ENCODE results near the gene KLHL22.

KLHL22 gene

DNA sequence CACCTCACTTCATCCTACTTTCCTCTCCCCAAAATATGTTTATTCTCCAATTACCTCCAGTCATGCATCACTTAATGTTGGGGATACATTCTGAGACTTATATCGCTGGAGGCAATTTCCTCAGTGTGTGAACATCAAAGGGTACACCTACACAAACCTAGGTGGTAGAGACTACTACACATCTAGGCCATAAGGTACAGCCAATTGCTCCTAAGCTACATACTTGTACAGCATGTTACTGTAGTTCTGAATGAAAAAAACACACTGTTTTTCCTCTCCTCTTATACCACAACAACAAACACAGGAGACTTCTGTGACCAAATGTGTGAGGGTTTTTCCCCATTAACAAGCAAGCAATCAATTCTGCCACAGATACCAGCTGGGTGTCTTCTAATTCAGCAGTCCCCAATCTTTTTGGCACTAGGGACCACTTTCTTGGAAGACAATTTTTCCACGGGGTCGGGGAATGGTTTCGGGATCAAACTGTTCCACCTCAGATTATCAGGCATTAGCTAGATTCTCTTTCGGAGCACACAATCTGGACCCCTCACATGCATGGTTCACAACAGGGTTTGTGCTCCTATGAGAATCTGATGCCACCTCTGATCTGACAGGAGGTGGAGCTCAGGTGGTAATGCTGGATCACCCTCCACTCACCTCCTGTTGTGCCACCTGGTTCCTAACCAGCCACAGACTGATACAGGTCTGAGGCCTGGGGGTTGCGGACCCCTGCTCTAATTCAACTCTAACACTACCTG, 5.2 kb downstream of the KLHL22 start:
- no peaks in the 10 kb centered on the region for H3K79me2 ChIP-seq (ENCODE audit: insufficient read depth, low read depth)
- H3K36me3 ChIP-seq (ENCODE audit: insufficient read depth), result no peaks in the 10 kb centered on the region
- no peak overlapping the region for H3K9ac ChIP-seq
- H4K20me1 ChIP-seq (ENCODE audit: insufficient read depth), result no peaks in the 10 kb centered on the region
- no peak overlapping the region for H3K4me3 ChIP-seq (IDR thresholded peaks at IDR 0.05; ENCODE audit: insufficient read depth, low read depth, low read length)
- no peaks in the 10 kb centered on the region for H3K27me3 ChIP-seq (ENCODE audit: insufficient read depth, low read depth)
- no peak for TF ChIP-seq CTCF (conservative IDR thresholded peaks at IDR 0.05; ENCODE audit: low read depth, low read length)
- no peak overlapping the region for H2AFZ ChIP-seq (ENCODE audit: low read depth)
- H3K4me2 ChIP-seq, result no peak overlapping the region
- peaks cover 3% of the 10 kb centered on the region for H3K4me1 ChIP-seq (ENCODE audit: low read depth, poor library complexity, severe bottlenecking)
- no peak overlapping the region for H3K27ac ChIP-seq

DNA sequence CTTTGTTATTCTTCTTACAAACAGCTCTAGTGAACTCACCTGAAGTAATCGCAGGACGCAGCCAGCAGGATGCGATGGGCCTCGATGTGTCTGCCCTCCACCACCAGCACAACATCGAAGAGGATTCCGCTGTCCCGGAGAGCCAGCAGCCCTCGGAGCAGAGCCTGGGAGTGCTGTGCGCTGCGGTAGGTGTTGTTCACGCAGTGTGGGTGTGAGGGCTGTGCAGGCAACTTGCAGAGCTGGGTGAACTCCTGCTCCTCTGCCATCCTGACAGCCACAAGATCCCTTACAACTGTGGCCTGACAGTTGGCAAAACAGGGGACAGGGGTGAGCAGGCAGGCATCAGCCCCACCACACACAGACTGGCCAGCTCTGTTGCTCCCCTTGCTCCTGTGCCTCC, 6.6 kb downstream of the KLHL22 start:
- TF ChIP-seq CTCF (conservative IDR thresholded peaks at IDR 0.05; ENCODE audit: low read depth, low read length), result no peak
- Histone ChIP-seq H3K4me1 (ENCODE audit: low read depth, poor library complexity, severe bottlenecking) (no peaks in the 10 kb centered on the region), H3K4me2 (no peak overlapping the region), H3K79me2 (ENCODE audit: insufficient read depth, low read depth) (no peaks in the 10 kb centered on the region), H3K27ac (no peak overlapping the region), H3K9ac (no peak overlapping the region), H4K20me1 (ENCODE audit: insufficient read depth) (no peaks in the 10 kb centered on the region), H3K36me3 (ENCODE audit: insufficient read depth) (no peaks in the 10 kb centered on the region), H2AFZ (ENCODE audit: low read depth) (no peak overlapping the region), H3K27me3 (ENCODE audit: insufficient read depth, low read depth) (no peaks in the 10 kb centered on the region), H3K4me3 (IDR thresholded peaks at IDR 0.05; ENCODE audit: insufficient read depth, low read depth, low read length) (no peak overlapping the region)

DNA sequence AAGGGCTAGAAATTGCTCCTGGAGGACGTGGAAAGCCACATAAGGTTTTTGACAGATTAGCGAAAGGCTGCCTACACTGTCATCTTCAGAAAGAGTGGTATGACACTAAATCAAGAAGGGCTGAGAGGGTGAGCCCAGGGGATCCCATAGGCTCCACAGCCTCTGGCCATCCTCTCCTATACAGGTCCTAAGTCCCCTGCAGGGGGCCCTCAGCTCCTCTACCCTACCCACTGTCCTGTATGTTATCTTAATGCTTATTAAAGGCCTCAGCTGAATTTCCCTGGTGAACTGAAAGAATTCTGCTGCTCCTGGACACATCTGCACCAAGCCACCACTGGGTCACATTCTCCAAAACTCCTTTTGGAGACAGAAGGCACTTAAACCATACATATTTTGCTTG, 7.9 kb downstream of the KLHL22 start:
- Histone ChIP-seq H3K4me2 (no peak overlapping the region), H3K9ac (no peak overlapping the region), H3K27me3 (ENCODE audit: insufficient read depth, low read depth) (no peaks in the 10 kb centered on the region), H3K4me3 (IDR thresholded peaks at IDR 0.05; ENCODE audit: insufficient read depth, low read depth, low read length) (no peak overlapping the region), H3K4me1 (ENCODE audit: low read depth, poor library complexity, severe bottlenecking) (no peaks in the 10 kb centered on the region), H3K27ac (no peak overlapping the region), H2AFZ (ENCODE audit: low read depth) (no peak overlapping the region), H4K20me1 (ENCODE audit: insufficient read depth) (no peaks in the 10 kb centered on the region), H3K36me3 (ENCODE audit: insufficient read depth) (no peaks in the 10 kb centered on the region), H3K79me2 (ENCODE audit: insufficient read depth, low read depth) (no peaks in the 10 kb centered on the region)
- no peak for TF ChIP-seq CTCF (conservative IDR thresholded peaks at IDR 0.05; ENCODE audit: low read depth, low read length)

- H3K36me3 ChIP-seq (ENCODE audit: insufficient read depth), result no peaks in the 10 kb centered on the region
- H4K20me1 ChIP-seq (ENCODE audit: insufficient read depth), result no peaks in the 10 kb centered on the region
- H2AFZ ChIP-seq (ENCODE audit: low read depth), result no peak overlapping the region
- no peak overlapping the region for H3K4me3 ChIP-seq (IDR thresholded peaks at IDR 0.05; ENCODE audit: insufficient read depth, low read depth, low read length)
- no peaks in the 10 kb centered on the region for H3K27me3 ChIP-seq (ENCODE audit: insufficient read depth, low read depth)
- H3K79me2 ChIP-seq (ENCODE audit: insufficient read depth, low read depth), result no peaks in the 10 kb centered on the region
- no peaks in the 10 kb centered on the region for H3K4me1 ChIP-seq (ENCODE audit: low read depth, poor library complexity, severe bottlenecking)
- no peak overlapping the region for H3K4me2 ChIP-seq
- H3K9ac ChIP-seq, result no peak overlapping the region
- H3K27ac ChIP-seq, result no peak overlapping the region
- TF ChIP-seq CTCF (conservative IDR thresholded peaks at IDR 0.05; ENCODE audit: low read depth, low read length), result no peak
Observed at GRCh38 chr22:20486229-20486628, 9.4 kb downstream of the KLHL22 start.

Measured in KMS-11 (cell line).